CD4-positive, CD25-positive, alpha-beta regulatory T cell (primary cell): ENCODE results near the gene TMEFF2. TPM values are rescaled to one million over a fixed set of nuclear protein-coding genes. Genes with fewer than 3 reads are reported as not detected.

ENCODE experiments used
- ATAC-seq, 2 donors: fragments of 150-1000 bp; cut with Tn5 transposase; one replicate each; pipeline ENCODE4 v1.10.0; 2021; ENCODE audit warnings: low read depth in 2 of 2, moderate number of reproducible peaks in 2 of 2, moderate library complexity in 1 of 2
- DNase-seq, 3 donors: peaks; one replicate each; pipeline versions ENCODE4 v3.0.0 to v3.0.0-alpha.2; 2012 to 2022; ENCODE audit warnings: mixed read lengths in 1 of 3
- H3K27ac ChIP-seq: one replicate; pipeline ENCODE4 v1.7.0; 2013; ENCODE audit warnings: mild to moderate bottlenecking, low read length; ENCODE audit not compliant: insufficient read depth, poor library complexity, severe bottlenecking
- H3K27me3 ChIP-seq: one replicate; pipeline ENCODE4 v1.7.0; 2013; ENCODE audit warnings: low read length; ENCODE audit not compliant: control insufficient read depth, insufficient read depth
- H3K36me3 ChIP-seq: one replicate; pipeline ENCODE4 v1.7.0; 2013; ENCODE audit warnings: mild to moderate bottlenecking, low read length, moderate library complexity; ENCODE audit not compliant: control insufficient read depth, insufficient read depth
- H3K4me1 ChIP-seq: 2 replicates; pipeline ENCODE4 v1.7.0; 2013; ENCODE audit warnings: mild to moderate bottlenecking, low read length; ENCODE audit not compliant: insufficient read depth, control insufficient read depth, poor library complexity, severe bottlenecking
- H3K4me3 ChIP-seq: one replicate; pipeline ENCODE4 v1.7.0; 2013; ENCODE audit warnings: low read depth, mild to moderate bottlenecking, low read length, moderate library complexity
- H3K9me3 ChIP-seq, 2 experiments: 1 replicate in 1 of 2; 2 replicates in 1 of 2; pipeline ENCODE4 v1.7.0; 2013; ENCODE audit warnings: low read length in 2 of 2, mild to moderate bottlenecking in 1 of 2, moderate library complexity in 1 of 2; ENCODE audit not compliant: control insufficient read depth in 2 of 2
- H3K27ac Mint-ChIP-seq, 3 donors: one replicate each; pipeline ENCODE4 v1.8.0; 2020 to 2022; ENCODE audit warnings: mild to moderate bottlenecking in 3 of 3, mixed read lengths in 3 of 3, moderate library complexity in 2 of 3
- H3K27me3 Mint-ChIP-seq: one replicate; pipeline ENCODE4 v1.8.0; 2022; ENCODE audit warnings: mild to moderate bottlenecking, mixed read lengths
- H3K36me3 Mint-ChIP-seq: one replicate; pipeline ENCODE4 v1.8.0; 2020; ENCODE audit warnings: mixed read lengths
- H3K4me1 Mint-ChIP-seq, 4 donors: one replicate each; pipeline ENCODE4 v1.8.0; 2020 to 2022; ENCODE audit warnings: mixed read lengths in 4 of 4, mild to moderate bottlenecking in 1 of 4
- H3K4me3 Mint-ChIP-seq, 4 donors: one replicate each; pipeline ENCODE4 v1.8.0; 2020 to 2022; ENCODE audit warnings: mild to moderate bottlenecking in 4 of 4, mixed read lengths in 4 of 4, moderate library complexity in 3 of 4
- H3K9me3 Mint-ChIP-seq, 7 donors: one replicate each; pipeline ENCODE4 v1.8.0; 2020 to 2022; ENCODE audit warnings: mixed read lengths in 7 of 7, mild to moderate bottlenecking in 3 of 7, moderate library complexity in 2 of 7
- polyA plus RNA-seq, 4 donors: library from polyadenylated mRNA; unstranded; fragments of 300-500 nt; fragmentation: Illumina TruSeq; gene quantifications; one replicate each; pipeline ENCODE4 v1.2.3, GENCODE V29; 2021
- total RNA-seq: library from RNA; stranded (reverse); gene quantifications from one replicate; pipeline ENCODE4 v1.2.3, GENCODE V29; 2022

The TMEFF2 gene
- total and polyA plus RNA-seq, 5 donors from 2014 or later: not detected

DNA sequence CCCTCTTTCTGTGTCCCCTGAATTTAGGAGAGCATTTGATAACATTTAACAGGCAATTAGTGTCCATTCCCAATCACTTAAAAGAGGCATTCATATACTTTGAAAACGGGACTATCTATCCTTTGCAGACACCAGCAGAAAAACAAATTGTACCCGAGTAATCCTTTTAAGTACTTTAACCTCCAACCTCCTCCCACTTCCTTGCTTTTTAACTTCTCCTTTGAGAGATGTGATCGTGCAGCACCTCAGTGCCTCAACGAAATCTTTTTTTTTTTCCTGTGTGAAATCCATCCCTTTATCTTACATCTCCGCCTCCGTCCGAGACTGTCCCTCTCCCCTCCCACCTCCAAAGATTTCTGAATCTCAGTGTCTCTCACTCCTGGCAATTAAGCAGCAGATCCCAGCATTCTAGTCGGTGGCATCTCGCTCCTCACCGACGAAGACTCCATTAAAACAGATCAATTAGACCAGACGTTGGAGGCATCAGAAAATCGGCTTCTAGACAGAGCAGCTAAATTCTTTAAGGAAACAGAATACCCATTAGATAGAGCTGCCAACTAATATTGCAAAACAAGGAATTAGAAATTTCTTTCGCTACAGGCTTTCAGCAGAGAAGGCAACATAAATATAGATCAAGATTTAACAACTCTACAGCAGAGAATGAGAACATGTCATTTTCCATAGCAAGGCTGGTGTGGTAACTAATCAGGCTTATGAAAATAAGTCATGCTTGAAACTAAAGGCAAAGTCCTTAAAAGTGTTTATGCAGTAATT is 1.9 kb upstream of the TMEFF2 start:
- H3K27me3 ChIP-seq: peaks cover 40% of the 10 kb centered on the region
- no peak for ATAC-seq
- no peak overlapping the region for H3K27ac Mint-ChIP-seq
- H3K4me1 Mint-ChIP-seq: peaks cover 5 to 31% (median 14%) of the 10 kb centered on the region in 4 donors
- H3K9me3 ChIP-seq: no peaks in the 10 kb centered on the region
- DNase-seq: no peak
- H3K9me3 Mint-ChIP-seq: peaks cover 0 to 6% (median 0%) of the 10 kb centered on the region in 7 donors
- H3K4me1 ChIP-seq: peaks cover 22% of the 10 kb centered on the region
- H3K36me3 Mint-ChIP-seq: no peaks in the 10 kb centered on the region
- no peak overlapping the region for H3K4me3 ChIP-seq
- H3K27me3 Mint-ChIP-seq: peaks cover 70% of the 10 kb centered on the region
- H3K36me3 ChIP-seq: no peaks in the 10 kb centered on the region
- H3K4me3 Mint-ChIP-seq: peak overlapping the region; percentile 69 to 84 (median 72)
- no peak overlapping the region for H3K27ac ChIP-seq

DNA sequence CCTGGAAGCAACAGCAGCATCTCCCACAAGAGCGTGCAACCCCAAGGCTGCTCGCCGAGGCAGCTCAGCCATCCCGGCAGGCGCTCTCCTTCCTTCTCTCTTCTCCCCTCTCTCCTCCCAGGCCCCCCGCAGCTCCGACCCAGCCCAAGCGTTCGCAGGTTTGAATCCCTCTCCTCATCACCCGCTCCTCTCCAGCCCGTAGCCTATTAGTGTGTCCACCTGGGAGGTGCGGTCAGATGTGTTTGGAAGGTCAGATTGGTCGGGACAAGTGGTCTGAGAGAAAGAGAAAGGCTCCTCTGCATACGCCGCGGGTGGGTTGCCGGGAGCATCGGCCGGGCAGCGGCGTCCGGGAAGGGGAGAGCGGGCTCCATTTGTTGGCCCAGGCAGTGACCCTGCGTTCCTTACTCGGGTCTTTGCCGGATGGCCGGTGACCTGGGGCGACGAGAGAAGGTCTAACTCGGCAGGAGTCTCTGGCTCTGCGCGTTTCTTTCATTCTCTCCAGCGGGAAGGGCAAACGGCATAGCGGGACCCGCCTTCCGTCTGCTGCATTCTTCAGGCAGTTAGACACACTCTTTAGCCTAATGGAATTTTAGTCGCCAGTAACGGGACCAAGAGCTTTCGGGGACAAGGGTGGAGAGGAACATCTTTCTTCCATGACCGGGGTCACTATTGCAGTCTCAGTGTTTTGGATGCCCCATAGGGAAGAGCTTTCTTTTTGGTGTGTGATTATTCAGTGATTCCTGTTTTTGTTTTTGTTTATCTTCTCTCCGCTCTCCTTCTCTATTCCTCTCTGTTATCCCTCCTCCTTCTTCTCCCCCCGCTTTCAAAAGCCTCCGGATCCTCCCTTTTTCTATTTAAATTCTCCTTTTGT is 1.1 kb upstream of the TMEFF2 start:
- Histone ChIP-seq H3K36me3 (no peaks in the 10 kb centered on the region), H3K27ac (no peak overlapping the region), H3K4me1 (peaks cover 22% of the 10 kb centered on the region), H3K4me3 (no peak overlapping the region), H3K27me3 (peaks cover 38% of the 10 kb centered on the region), H3K9me3 (no peaks in the 10 kb centered on the region)
- Mint-ChIP-seq H3K4me3 (peak overlapping the region; percentile 69 to 84 (median 72)), H3K4me1 (peaks cover 5 to 31% (median 14%) of the 10 kb centered on the region in 4 donors), H3K36me3 (no peaks in the 10 kb centered on the region), H3K9me3 (peaks cover 0 to 6% (median 0%) of the 10 kb centered on the region in 7 donors), H3K27ac (no peak overlapping the region), H3K27me3 (peaks cover 76% of the 10 kb centered on the region)
- ATAC-seq (no peak), DNase-seq (peak in 1 of 3 donors; percentile 8)

DNA sequence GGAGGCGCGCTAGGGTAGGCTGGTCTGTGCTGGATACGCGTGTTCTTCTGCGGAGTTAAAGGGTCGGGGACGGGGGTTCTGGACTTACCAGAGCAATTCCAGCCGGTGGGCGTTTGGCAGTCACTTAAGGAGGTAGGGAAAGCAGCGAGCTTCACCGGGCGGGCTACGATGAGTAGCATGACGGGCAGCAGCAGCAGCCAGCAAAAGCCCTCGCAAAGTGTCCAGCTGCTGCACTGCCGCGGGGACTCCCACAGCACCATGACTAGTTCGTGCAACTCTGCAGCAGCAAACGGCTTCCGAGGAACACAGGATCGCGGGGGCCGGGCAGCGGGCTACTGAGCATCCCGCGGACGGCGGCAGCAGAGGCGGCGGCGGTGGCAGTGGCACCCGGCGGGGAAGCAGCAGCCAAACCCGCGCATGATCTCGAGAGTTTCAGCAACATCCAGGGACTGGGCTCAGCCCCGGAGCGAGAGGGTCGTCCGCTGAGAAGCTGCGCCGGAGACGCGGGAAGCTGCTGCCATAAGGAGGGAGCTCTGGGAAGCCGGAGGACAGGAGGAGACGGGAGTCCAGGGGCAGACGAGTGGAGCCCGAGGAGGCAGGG is 368 bp downstream of the TMEFF2 start:
- Histone ChIP-seq H3K27me3 (peaks cover 42% of the 10 kb centered on the region), H3K4me3 (no peak overlapping the region)
- H3K27ac Mint-ChIP-seq: no peak overlapping the region

DNA sequence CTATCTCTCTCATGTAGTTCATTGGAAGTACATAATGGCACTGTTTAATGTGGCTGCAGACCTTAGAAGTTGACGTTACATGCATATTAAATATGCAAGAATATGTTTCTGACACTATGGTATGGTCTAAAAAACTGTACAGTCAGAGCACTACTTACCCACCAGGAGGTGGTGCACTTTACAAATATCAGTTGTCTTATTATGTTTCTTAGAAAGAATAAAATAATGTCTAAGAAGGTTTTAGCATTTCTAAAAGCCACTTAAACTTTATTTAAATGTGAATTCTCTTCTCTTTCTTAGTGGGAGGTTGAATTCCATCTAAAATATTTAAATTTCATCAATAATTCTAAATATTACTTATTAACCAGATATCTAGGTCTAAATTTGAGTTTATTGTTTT is 4.3 kb downstream of the TMEFF2 start:
- H3K4me3 ChIP-seq: no peak overlapping the region
- H3K4me3 Mint-ChIP-seq: no peak overlapping the region
- H3K36me3 ChIP-seq: no peaks in the 10 kb centered on the region
- DNase-seq: peak in 1 of 3 donors; percentile 22
- H3K4me1 Mint-ChIP-seq: peaks cover 0 to 16% (median 6%) of the 10 kb centered on the region in 4 donors
- no peaks in the 10 kb centered on the region for H3K36me3 Mint-ChIP-seq
- H3K4me1 ChIP-seq: peaks cover 15% of the 10 kb centered on the region
- peaks cover 0 to 1% (median 0%) of the 10 kb centered on the region in 7 donors for H3K9me3 Mint-ChIP-seq
- no peak for ATAC-seq
- H3K27ac Mint-ChIP-seq: no peak overlapping the region
- peaks cover 21% of the 10 kb centered on the region for H3K27me3 ChIP-seq
- no peaks in the 10 kb centered on the region for H3K9me3 ChIP-seq
- H3K27ac ChIP-seq: no peak overlapping the region
- peaks cover 73% of the 10 kb centered on the region for H3K27me3 Mint-ChIP-seq

More for the DNA sequence above, 368 bp downstream of the TMEFF2 start:
- H3K4me1 ChIP-seq: peaks cover 22% of the 10 kb centered on the region
- Mint-ChIP-seq H3K9me3 (peaks cover 0 to 6% (median 0%) of the 10 kb centered on the region in 7 donors), H3K36me3 (no peaks in the 10 kb centered on the region), H3K4me3 (peak overlapping the region; percentile 66 to 78 (median 72)), H3K4me1 (peaks cover 5 to 31% (median 14%) of the 10 kb centered on the region in 4 donors), H3K27me3 (peaks cover 77% of the 10 kb centered on the region)
- ATAC-seq: peak; percentile 8 to 33
- no peaks in the 10 kb centered on the region for H3K9me3 ChIP-seq
- H3K27ac ChIP-seq: no peak overlapping the region
- no peaks in the 10 kb centered on the region for H3K36me3 ChIP-seq
- DNase-seq: peak in 2 of 3 donors; percentile 11 to 17

DNA sequence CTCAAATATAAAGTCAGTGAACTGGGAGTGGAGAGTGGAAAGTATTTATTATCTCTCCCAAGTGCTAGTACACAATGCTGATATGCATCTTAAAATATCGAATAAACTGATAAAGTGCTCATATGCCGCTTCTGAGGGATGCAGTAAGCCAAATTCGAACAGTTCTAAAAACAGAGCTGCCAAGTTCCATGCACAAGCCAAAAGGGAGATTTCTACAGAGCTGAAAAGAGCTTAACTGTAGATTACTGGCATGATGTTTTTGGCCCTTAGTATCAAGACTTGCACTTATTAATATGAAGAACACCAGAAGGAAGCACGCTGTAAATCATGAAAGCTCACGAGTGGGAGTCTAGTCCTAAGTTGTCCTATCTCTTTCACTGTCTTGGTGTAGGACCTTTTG is 7.9 kb downstream of the TMEFF2 start:
- Mint-ChIP-seq H3K36me3 (no peaks in the 10 kb centered on the region), H3K4me3 (no peak overlapping the region), H3K27me3 (peaks cover 42% of the 10 kb centered on the region), H3K4me1 (no peaks in the 10 kb centered on the region), H3K9me3 (no peaks in the 10 kb centered on the region), H3K27ac (no peak overlapping the region)
- H3K27me3 ChIP-seq: peaks cover 5% of the 10 kb centered on the region
- H3K4me1 ChIP-seq: no peaks in the 10 kb centered on the region
- H3K36me3 ChIP-seq: no peaks in the 10 kb centered on the region
- no peak for ATAC-seq
- no peak overlapping the region for H3K27ac ChIP-seq
- H3K4me3 ChIP-seq: no peak overlapping the region
- no peaks in the 10 kb centered on the region for H3K9me3 ChIP-seq
- no peak for DNase-seq

DNA sequence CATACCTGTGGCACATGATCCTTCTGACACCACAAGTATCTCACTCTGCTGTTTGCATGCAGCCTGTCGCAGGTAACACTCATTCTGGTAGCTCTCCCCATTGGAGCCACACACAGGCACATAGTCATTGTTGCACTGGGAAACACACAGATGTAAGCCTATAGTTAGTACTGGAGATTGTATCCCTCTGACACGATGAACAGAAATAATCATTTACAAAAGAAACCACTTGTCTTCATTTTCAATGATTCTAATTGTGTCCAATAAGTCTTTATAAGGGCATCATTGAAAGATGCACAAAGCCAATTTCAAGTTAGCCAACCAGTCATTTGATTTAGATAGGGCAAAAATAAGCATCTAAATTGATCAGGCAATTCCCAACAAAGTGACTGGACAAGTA is 10.4 kb downstream of the TMEFF2 start:
- no peaks in the 10 kb centered on the region for H3K9me3 ChIP-seq
- Mint-ChIP-seq H3K4me3 (no peak overlapping the region), H3K27ac (no peak overlapping the region), H3K36me3 (no peaks in the 10 kb centered on the region), H3K27me3 (peaks cover 25% of the 10 kb centered on the region), H3K4me1 (no peaks in the 10 kb centered on the region), H3K9me3 (peaks cover 0 to 2% (median 0%) of the 10 kb centered on the region in 7 donors)
- no peaks in the 10 kb centered on the region for H3K27me3 ChIP-seq
- no peak for ATAC-seq
- no peak overlapping the region for H3K27ac ChIP-seq
- no peaks in the 10 kb centered on the region for H3K36me3 ChIP-seq
- no peak overlapping the region for H3K4me3 ChIP-seq
- no peak for DNase-seq
- H3K4me1 ChIP-seq: no peaks in the 10 kb centered on the region

DNA sequence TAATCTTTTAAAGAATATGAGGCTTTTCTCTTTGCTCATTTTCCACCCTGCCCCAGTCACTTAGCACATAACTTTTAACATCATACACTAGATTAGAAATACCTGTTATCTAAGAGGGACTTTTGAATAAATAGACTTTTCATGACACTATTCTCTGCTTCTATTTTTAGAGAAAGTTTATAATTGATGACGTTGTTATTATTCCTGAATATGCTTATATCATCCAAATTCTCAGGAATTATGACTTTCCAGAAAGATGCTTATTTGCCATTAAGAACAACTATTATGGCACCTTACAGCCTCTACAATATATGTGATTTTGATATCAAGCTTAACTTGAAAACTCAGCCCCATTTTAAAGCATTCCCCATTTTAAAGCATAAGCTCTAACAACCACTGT is 11.4 kb downstream of the TMEFF2 start:
- Mint-ChIP-seq H3K4me3 (no peak overlapping the region), H3K27ac (no peak overlapping the region), H3K4me1 (no peaks in the 10 kb centered on the region), H3K36me3 (no peaks in the 10 kb centered on the region), H3K27me3 (peaks cover 17% of the 10 kb centered on the region), H3K9me3 (peaks cover 0 to 2% (median 0%) of the 10 kb centered on the region in 7 donors)
- H3K36me3 ChIP-seq: no peaks in the 10 kb centered on the region
- H3K9me3 ChIP-seq: no peaks in the 10 kb centered on the region
- H3K27me3 ChIP-seq: no peaks in the 10 kb centered on the region
- DNase-seq: no peak
- H3K4me3 ChIP-seq: no peak overlapping the region
- ATAC-seq: no peak
- H3K27ac ChIP-seq: no peak overlapping the region
- no peaks in the 10 kb centered on the region for H3K4me1 ChIP-seq
